Transverse colon (tissue), 3 donors: ENCODE results near the gene PHETA1.

ENCODE experiments used
- POLR2A ChIP-seq: fragments of 450-650 bp; IDR thresholded peaks from one replicate; pipeline ENCODE4 v1.6.1; 2016; ENCODE audit warnings: antibody characterized with exemption, mild to moderate bottlenecking, moderate library complexity
- POLR2AphosphoS5 ChIP-seq, 3 donors: sonication (generic); formaldehyde crosslinking; IDR thresholded peaks; one replicate each; pipeline ENCODE4 v1.6.1; 2016; ENCODE audit warnings: antibody characterized with exemption in 3 of 3

GRCh38 chr12:111321317-111321716, 47.6 kb downstream of the PHETA1 start:
- no peak for TF ChIP-seq POLR2AphosphoS5 (IDR thresholded peaks at IDR 0.05)
- no peak for TF ChIP-seq POLR2A
